Epithelial cell of prostate (primary cell): Measurements from ENCODE around the gene PARD3.
A peak's percentile ranks its signal among the peaks of the same experiment; 100 is the strongest.

Experiments
- DNase-seq: peaks from one replicate; pipeline ENCODE4 v3.0.0-alpha.2; 2011; ENCODE audit warnings: low read depth, low spot score
- H3K27ac ChIP-seq: fragments of 450-650 bp; 2 replicates; pipeline ENCODE4 v1.5.1; 2017; ENCODE audit warnings: mild to moderate bottlenecking

The PARD3 gene

DNA sequence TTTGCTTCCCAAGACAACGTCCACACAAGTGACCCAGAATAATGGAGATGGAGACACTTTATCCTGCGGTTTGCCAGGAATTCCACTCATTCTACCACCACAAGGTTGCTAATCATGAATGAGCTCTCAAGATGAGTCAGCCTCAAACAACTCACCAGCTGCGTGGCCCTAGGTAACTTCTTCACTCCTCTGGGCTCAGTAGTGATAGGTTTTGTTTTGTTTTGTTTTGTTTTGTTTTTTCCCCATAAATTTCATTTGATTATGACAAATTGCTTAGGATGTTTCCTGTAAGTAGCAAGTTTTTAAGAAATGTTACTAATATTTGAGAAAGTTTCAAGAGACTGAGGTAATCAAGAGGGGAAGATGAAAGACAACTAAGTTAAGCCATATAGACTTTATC lies 286.8 kb downstream of the PARD3 start:
- peak overlapping the region; percentile 77 for H3K27ac ChIP-seq
- DNase-seq: peak; percentile 58

DNA sequence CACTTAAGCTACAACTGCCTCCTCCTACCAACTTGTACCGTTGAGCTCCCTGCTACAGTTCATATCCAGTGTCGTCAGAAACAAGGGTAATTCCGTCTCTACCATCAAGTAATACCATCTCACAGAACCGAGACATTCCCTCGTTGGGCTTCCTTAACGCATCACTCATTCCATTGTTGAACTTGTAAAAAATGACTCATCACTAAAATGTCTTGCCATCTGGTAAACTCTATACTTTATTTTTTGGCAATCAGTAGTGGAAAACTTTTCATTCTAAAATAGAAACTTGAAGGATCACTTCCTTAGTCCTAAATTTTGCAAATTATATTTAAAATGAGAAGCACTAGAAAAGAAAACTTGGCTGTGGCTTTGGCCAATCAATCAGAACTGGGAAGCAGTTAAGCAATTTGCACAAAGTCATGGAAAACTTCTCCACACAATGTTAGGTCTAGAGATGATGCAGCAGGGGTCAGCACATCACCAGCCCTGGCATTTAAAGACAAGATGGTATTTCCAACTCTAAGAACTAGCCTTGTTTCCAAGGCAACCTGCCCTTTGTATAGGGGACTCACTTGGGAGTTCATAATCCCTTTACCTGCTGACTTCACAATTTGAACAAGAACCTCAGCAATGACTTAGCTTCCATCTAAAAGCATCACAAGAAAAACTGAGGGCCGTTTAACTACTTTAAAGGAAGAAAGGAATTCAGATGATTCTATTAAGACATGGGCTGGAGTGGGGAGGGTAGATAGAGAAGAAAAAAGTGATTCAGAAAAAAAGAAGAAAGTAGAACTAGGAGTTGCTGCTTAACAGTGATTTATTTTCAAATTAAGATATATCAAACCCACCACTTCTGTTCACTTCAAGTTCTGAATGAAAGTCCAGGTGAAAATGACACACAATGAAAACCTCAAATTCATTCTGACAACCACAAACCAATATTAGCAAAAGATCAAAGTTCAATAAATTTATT lies 288.1 kb downstream of the PARD3 start:
- peak; percentile 46 for DNase-seq

DNA sequence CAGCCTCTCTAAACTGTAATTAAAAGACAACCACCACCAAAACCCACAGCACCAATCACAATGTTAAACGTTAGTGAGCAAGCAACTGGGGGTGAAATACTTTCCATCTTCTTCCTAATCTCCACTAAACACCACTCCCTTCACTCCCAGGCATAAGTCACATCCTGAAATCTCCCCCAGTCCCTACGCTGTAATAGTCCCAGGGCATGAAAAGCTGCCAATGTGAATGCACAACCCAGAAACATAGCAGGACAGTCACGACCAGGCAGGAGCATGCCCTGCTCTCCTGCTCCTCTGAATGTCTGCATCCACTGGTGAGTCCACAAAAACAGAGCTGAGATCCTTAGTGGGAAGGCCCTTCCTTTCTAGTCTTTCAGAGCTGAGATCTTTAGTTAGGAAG lies 288.9 kb downstream of the PARD3 start:
- no peak for DNase-seq
- peak overlapping the region; percentile 77 for H3K27ac ChIP-seq

More for the DNA sequence above, 288.1 kb downstream of the PARD3 start:
- peak overlapping the region; percentile 77 for H3K27ac ChIP-seq

DNA sequence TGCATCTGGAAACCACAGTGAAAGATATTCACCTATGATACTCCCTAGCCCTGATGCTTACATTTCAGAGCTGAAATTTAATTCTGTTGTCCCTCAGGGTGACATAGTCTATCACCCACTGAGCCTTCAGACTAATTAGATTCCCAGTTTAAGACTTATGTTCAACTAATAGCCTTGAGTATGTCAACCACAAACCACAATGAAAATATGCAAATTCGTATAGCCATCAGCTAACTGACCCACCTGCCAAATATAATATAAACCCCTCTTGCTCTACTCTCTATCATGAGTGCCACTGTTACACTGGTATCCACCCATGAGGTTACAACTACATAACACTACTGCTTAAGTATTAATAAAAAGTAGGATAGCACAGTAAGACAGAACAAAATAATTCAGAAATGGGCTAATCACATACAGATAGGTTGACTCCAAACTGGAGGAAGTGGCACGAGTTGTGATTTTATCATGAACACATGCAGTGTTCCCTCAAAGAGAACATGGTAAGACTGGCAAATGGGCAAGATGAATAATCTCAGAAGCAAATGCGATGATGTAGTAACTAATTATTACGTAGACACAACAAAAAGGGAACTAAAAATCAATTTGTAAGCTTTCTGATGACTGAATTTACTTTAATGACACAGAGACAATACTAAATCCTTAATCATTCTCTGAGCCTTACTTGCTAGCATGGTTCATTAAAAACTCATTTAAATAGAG lies 290.6 kb downstream of the PARD3 start:
- DNase-seq: no peak
- peak overlapping the region; percentile 66 for H3K27ac ChIP-seq

DNA sequence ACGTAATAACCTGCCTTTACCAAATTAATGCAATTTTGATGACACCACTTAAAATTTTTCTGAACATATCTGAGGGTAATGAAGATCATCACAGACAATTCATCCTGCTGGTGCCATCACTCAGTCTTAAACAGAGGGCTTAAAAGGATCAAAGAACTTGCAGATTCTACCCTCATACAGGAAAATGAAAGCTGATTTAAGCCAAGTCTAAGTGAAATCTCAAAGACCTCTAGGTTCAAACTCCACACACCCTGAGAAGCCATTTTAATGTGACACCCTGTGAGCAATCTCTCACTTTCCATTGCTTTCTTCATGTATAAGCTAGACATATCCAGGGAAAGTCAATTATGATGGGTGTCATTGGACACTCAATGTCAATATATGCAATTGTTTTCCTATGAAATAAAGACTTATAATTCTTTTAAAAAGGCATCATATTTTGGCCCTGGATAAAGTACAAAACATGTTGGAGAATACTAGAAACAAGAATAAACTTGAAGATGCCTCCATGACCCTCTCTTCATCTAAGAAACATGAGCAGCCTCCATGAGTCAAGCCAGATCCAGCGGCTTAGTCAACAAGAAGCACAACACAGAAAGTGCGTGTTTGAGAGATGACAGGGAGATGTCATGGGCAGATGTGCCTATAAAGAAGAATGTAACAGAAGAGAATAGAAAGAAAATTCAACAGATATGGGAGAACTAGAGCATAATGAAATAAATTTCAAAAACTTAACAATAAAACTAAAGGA lies 291.9 kb downstream of the PARD3 start:
- peak overlapping the region; percentile 66 for H3K27ac ChIP-seq
- peak; percentile 62 for DNase-seq

DNA sequence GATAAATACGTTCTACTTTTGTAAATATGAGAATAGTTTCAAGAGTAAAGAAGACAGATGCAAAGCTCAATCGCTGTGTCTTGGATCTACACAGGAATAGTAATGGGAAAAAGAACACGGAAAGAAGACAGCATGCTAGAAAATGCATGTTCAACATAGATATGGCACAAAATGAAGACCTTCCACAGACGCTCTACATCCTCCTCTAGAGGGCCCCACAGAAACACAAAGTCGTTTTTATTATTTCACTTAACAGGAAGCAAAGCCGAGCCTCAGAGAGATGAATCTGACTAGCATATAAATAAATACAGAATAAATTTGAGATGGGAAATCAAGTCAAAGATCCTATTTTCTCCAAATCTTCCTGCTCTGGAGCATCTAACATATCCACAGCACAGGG lies 292.6 kb downstream of the PARD3 start:
- DNase-seq: no peak

DNA sequence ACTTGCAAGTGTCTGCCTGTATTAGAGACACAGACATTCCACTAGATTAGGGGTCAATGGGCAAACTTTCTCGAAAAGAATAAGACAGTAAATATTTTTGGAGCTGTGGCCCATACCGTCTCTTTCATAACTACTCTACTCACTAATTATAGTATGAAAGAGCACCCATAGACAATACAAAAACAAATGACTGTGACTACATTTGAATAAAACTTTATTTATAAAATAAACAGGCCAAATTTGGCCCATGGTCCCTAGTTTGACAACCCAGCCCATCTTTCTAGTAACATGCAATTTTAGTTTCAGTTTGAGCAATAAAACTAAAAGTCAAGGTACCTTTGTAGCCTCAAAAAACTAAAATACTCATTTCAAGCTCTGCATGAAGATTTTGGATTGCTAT lies 294.6 kb downstream of the PARD3 start:
- peak overlapping the region; percentile 97 for H3K27ac ChIP-seq
- no peak for DNase-seq

More for the DNA sequence above, 292.6 kb downstream of the PARD3 start:
- peak overlapping the region; percentile 66 for H3K27ac ChIP-seq

DNA sequence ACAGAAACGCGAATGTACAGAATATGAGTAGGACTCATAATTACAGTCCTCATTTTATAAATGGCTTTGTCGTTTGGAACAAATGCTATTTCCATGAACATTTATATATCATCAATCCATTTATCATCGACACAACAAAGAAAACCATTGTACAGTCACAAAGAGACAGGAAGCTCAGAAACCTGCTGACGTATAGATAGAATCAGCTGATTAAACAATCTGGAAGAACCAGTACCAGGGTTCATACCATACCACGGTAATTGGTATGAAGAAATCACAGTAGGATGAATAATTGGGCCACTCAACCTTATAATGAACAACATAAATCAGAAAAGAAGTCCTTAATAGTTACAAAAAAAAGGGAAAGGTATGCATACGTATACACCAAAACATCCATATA lies 295.0 kb downstream of the PARD3 start:
- peak; percentile 88 for DNase-seq
- peak overlapping the region; percentile 97 for H3K27ac ChIP-seq

DNA sequence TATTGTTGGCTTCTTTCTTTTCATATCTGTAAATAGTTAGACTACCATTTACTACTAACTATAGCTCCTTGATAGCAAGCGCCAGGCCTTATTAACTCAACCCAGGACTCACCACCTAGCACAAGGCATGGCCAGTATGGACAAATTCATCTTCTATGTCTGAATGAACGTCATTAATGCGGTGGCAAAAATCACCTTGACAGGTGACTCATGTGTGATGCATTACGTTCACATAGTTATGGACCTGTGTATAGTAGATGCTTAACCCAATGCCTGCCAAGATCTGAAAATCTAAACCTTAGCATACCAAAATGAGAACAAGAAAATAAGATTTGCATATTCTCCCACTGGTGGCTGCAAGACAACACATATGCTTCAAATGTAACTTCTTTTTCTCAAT lies 300.8 kb downstream of the PARD3 start:
- DNase-seq: no peak
- H3K27ac ChIP-seq: no peak overlapping the region

DNA sequence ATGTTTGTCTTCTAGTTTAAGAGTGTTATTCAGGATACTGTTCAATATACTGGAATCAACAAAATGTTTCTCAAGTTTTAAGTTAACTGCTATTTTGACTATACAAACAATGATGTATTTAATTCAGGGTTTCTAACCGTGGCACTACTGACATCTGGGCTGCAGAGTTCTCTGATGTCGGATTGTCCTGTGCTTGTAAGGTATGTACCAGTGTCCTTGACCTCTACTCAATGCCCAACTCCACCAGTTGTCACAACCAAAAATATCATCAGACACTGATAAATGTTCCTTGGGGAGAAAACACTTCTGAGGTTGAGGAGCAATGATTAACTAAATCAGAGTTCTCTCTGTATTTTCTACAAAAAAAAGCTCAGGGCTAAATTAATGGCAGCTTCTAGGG lies 301.5 kb downstream of the PARD3 start:
- H3K27ac ChIP-seq: no peak overlapping the region

DNA sequence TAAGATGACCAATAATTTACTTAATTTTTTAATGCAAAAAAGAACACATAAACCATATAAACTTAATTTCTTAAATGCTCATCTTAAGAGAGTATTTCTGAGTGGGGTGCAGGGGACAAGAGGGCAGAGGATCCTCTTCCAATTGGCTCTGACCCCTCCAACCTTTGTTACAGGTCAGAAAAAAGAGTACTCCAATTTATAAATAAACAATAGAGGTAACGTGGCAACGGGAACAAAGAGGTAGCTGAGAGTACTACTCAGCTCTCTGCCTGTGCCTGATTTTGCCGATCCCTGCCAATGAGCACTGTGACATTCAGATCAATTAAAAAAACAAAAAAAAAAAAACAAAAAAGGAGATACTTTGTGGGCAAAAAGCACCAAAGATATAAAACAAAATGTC lies 307.9 kb downstream of the PARD3 start:
- H3K27ac ChIP-seq: no peak overlapping the region
- no peak for DNase-seq

More for the DNA sequence above, 301.5 kb downstream of the PARD3 start:
- no peak for DNase-seq

DNA sequence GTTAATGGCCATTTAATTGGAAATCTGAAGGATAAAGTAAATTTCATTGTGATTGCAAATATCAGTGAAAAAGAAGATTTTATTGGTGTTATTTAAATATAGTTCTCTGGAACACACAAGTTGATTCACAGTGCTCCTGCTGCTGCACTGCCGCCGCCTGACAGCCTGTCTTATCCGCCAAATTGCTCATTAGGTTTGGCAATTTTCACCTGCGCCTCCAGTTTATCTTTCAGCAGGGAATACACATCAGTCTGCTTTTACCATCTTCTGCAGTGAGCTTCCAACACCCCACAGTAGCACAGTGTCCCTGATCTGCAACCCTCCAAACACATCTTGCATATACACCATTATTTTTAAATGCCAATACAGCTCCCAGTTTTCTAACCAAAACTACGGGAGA lies 308.3 kb downstream of the PARD3 start:
- no peak for DNase-seq

DNA sequence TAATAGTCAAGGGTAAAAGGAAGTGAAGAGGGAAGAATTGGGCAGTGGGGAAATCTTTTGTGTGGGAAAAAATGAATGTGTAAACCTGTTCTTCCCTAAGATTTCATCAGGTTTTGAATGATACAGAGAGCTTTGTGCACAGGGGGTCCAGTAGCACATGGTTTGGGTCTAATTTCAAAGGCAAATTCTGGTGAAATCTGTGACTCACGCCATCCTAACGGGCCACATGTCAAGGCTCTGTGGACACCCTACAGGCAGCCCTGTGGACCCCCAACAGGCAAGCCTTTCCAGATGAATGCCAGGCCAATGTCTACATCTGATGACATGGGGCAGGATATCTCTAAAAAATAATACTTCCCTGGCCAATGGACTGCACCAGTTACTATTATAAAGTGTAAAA lies 309.8 kb downstream of the PARD3 start:
- no peak for DNase-seq
- H3K27ac ChIP-seq: no peak overlapping the region

More for the DNA sequence above, 308.3 kb downstream of the PARD3 start:
- no peak overlapping the region for H3K27ac ChIP-seq

DNA sequence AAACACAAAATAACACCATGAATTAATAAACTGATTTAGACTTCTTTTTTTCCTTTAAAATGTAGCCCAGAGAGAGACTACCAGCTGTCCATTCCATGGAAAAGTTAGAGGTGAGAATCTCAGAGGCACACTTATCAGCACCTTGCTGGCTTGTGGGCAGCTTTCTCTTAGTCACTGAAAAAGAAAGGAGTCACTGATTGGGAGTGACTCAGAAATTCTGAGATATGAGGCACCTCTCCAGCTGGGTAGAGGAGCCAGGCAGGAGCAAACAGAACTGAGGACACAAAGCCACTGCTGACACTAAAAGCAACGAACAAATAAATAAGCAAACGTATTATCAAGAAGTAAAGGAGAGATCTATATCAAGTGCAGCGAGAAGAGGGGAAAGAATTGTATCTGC lies 310.6 kb downstream of the PARD3 start:
- no peak overlapping the region for H3K27ac ChIP-seq
- DNase-seq: no peak

DNA sequence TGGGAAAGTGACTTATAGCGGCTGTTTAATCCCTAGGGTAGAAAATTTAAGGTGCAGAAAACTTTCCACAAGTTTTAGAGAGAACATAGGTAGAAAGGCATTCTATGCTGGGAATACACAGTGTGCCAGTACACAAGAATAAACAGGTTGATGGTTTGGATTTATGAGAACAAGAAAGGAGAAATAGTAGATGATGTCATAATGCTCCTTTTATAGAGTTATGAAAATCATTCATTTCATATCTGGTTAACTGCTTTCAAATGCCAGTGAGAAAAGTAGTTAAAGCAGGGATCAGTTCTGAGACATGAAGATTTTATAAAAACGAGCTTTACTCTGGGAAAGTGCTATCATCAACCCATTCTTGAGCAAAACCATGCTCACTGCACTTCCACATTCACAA lies 311.4 kb downstream of the PARD3 start:
- no peak for DNase-seq
- H3K27ac ChIP-seq: no peak overlapping the region

DNA sequence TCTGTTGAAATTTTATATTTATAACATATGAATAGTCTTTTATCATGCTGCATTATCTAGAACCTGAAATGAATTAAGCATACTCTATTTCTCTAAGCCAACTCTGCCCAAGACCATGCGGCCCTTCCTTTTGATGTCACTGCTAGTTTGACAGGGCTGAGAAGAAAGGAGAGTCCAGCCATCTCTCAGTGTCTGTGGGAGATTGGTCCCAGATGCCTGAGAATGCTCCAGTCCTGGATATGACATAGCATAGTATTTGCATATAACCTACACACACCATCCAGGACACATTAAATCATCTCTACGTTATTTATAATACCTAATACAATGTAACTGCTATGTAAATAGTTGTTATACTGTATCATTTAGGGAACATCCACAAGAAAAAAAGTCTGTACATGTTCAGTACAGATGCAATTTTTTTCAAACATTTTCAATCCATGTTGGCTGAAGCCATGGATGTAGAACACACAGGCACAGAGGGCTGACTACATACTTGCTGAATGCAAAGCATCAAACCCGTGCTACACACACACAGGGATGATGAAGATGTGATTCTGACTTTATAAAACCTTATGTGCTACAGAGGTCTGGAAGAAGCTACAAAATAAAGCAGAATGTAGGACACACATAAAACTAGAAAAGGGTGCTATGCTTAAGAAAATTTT lies 315.4 kb downstream of the PARD3 start:
- DNase-seq: no peak
- no peak overlapping the region for H3K27ac ChIP-seq

DNA sequence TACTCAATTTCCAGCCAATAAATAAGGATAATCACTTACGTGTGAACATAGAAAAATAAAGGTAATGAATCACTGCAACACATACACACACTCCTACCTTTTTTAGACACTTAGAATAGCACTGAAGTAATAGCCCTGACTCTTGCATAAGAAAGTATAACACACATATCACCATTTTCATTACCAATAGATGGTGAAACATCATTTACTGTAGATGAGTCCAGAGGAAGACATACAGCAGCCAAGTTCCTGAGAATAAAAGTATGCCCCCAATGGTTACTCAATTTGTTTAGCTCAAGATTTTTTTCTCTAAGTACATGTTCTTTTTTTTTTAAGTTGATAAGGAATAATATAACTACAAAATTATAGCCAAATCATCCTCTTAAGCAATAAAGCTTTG lies 316.3 kb downstream of the PARD3 start:
- no peak for DNase-seq
- H3K27ac ChIP-seq: no peak overlapping the region

DNA sequence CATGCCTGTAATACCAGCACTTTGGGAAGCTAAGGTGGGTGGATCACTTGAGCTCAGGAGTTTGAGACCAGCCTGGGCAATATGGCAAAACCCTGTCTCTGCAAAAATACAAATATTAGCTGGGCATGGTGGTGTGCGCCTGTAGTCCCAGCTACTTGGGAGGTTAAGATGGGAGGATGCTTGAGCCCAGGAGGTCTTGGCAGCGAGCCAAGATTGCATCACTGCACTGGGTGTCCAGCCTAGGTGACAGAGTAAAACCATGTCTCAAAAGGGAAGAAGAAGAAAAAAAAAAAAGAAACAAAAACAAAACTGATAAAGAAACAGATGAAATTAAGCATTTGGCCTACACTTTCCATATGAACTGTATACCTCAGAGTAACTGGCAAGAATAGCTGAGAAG lies 319.2 kb downstream of the PARD3 start:
- no peak for DNase-seq

DNA sequence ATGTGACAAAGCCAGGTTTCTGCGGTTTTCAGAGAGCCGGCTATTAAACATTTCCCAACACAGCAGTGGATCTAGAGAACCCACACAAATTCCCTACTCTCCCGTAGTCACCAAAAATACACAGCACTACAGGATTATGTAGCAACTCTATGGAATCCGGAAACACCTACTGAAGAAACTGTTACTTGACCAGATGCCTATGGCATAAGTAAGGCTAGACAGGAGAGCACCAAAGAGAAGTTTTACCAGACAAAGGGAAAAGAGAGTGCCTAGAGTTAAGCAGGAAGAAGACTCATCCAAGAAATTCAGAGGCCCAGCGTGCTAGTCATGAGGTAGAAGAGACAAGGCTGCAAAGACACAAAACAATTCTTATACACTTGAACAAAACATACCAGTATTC lies 321.1 kb downstream of the PARD3 start:
- peak overlapping the region; percentile 45 for H3K27ac ChIP-seq
- peak; percentile 33 for DNase-seq

More for the DNA sequence above, 319.2 kb downstream of the PARD3 start:
- H3K27ac ChIP-seq: no peak overlapping the region

DNA sequence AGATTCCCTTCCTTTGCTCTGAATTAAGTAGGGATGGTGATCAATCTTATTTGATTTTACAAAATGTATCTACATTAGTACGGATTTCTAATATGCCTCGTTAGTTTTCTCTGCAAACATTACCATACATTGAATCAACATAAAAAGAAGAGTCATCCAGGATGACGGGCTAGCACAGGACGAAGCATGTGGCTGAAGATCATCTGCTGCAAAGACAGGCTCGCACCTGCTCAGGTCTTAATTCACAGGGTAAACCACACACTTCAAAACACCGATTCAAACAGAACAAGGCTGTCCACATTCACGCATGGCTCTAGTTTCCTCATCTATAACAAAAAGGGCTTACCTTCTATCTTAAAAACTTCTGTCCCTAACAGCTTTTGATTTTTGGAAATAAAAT lies 323.0 kb downstream of the PARD3 start:
- DNase-seq: peak; percentile 82
- H3K27ac ChIP-seq: peak overlapping the region; percentile 84
